Psoas muscle (tissue), 8 donors: ENCODE data around the gene MAU2. TPM values are rescaled to one million over a fixed set of nuclear protein-coding genes. Genes with fewer than 3 reads are reported as not detected.

Source experiments
- ATAC-seq, 4 donors: fragments of 200-7000 bp; cut with Tn5 transposase; one replicate each; pipeline ENCODE4 v1.9.1; 2020; ENCODE audit warnings: moderate library complexity in 3 of 4, mild to moderate bottlenecking in 2 of 4
- DNase-seq, 2 donors: peaks; one replicate each; pipeline ENCODE4 v3.0.0-alpha.2; 2020
- H3K27ac ChIP-seq: fragments of 200-600 bp; one replicate; pipeline ENCODE4 v1.8.0; 2022
- H3K27me3 ChIP-seq, 3 donors: fragments of 200-600 bp in 1 of 3; one replicate each; pipeline versions ENCODE4 v1.6.1 to v1.8.0; 2013 to 2022; ENCODE audit warnings: low read length in 2 of 3, mild to moderate bottlenecking in 2 of 3, moderate library complexity in 1 of 3; ENCODE audit not compliant: insufficient read depth in 3 of 3
- H3K36me3 ChIP-seq, 2 donors: fragments of 200-600 bp in 1 of 2; one replicate each; pipeline versions ENCODE4 v1.6.1 to v1.8.0; 2013 to 2022; ENCODE audit warnings: low read depth in 1 of 2, mild to moderate bottlenecking in 1 of 2, moderate library complexity in 1 of 2; ENCODE audit not compliant: insufficient read depth in 1 of 2
- H3K4me1 ChIP-seq: fragments of 200-600 bp; one replicate; pipeline ENCODE4 v1.8.0; 2022
- H3K4me3 ChIP-seq: fragments of 200-600 bp; one replicate; pipeline ENCODE4 v1.8.0; 2022; ENCODE audit warnings: mild to moderate bottlenecking
- H3K9me3 ChIP-seq: fragments of 200-600 bp; one replicate; pipeline ENCODE4 v1.8.0; 2022
- WGBS, 3 donors: extraction: QIAGEN DNeasy Blood & Tissue Kit; methylation state at CpG; one replicate each; pipeline versions ENCODE4 v1.1.6 to v1.1.7; 2013; 5-methylcytosine and 5-hydroxymethylcytosine counted together
- intact Hi-C, 2 donors: fragments of 100-400 bp; cut with DNase I; formaldehyde crosslinking; loops; one replicate each; pipeline versions ENCODE4 v1.11.0 to v1.14.2; 2022
- polyA plus RNA-seq, 3 donors: library from polyadenylated mRNA; stranded (reverse); fragments of 200-250 nt; gene quantifications; one replicate each; pipeline ENCODE4 v1.2.3, GENCODE V29; 2013
- total RNA-seq, 4 donors: library from RNA; stranded (reverse); fragmentation: NEBNext Ultra II Directional in 2 of 4; extraction: Animal tissue kit (Norgen Biotek cat#: 25700) in 2 of 4; gene quantifications; one replicate each; pipeline versions ENCODE4 v1.2.1 to v1.2.4, GENCODE V29; 2021 to 2023
- TF ChIP-seq, protein P1 (sequence below): fragments of 200-600 bp; IDR thresholded peaks from one replicate; pipeline ENCODE4 v1.8.0; 2022; ENCODE audit warnings: antibody characterized with exemption
- donor health status: healthy with polysubstance abuse.
- donor health status: DM: no; HTN: no; CAD: no; lungs with moderate emphysema.
- donor health status: Bipolar disorder and iron deficiency.
- donor health status: healthy.
- donor health status: DM: yes; HTN: yes; CAD: no.
- donor health status: DM: no; HTN: no; CAD: no.
- donor health status: DM: no; HTN: no; CAD: no.
- donor health status: DM: yes; HTN: yes; CAD: no.

MAU2 gene
- total and polyA plus RNA-seq, 7 donors: 12.3 to 55.1 (median 26.2) TPM

- 1 to 2% (median 1%) methylated on average over 33 to 34 of the region's 34 CpGs for WGBS, 3 donors
- Histone ChIP-seq H3K4me3 (peak overlapping the region; percentile 93), H3K4me1 (peaks cover 50% of the 10 kb centered on the region), H3K27me3 (no peaks in the 10 kb centered on the region), H3K27ac (peak overlapping the region; percentile 95), H3K36me3 (peaks cover 0 to 30% of the 10 kb centered on the region in 2 donors), H3K9me3 (no peaks in the 10 kb centered on the region)
- TF ChIP-seq, protein P1, sequence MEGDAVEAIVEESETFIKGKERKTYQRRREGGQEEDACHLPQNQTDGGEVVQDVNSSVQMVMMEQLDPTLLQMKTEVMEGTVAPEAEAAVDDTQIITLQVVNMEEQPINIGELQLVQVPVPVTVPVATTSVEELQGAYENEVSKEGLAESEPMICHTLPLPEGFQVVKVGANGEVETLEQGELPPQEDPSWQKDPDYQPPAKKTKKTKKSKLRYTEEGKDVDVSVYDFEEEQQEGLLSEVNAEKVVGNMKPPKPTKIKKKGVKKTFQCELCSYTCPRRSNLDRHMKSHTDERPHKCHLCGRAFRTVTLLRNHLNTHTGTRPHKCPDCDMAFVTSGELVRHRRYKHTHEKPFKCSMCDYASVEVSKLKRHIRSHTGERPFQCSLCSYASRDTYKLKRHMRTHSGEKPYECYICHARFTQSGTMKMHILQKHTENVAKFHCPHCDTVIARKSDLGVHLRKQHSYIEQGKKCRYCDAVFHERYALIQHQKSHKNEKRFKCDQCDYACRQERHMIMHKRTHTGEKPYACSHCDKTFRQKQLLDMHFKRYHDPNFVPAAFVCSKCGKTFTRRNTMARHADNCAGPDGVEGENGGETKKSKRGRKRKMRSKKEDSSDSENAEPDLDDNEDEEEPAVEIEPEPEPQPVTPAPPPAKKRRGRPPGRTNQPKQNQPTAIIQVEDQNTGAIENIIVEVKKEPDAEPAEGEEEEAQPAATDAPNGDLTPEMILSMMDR: no peak
- no peak for DNase-seq
- intact Hi-C loops: loop anchor here (2.0 to 5.0 kb wide), 2 partner anchors 128 to 129 kb away; partner anchors contain the start of genes BORCS8 (in 2 of the 2) and RFXANK (in 2 of the 2)
- ATAC-seq: no peak
These were observed 530 bp downstream of the MAU2 start for GRCh38 chr19:19321141-19321577.

- H3K27ac ChIP-seq: peak overlapping the region; percentile 95
- intact Hi-C loops: loop anchor here in 1 of 2 donors (5.0 kb wide), 1 partner anchor 132 kb away; the partner anchor contains the start of genes BORCS8 and RFXANK
- no peaks in the 10 kb centered on the region for H3K9me3 ChIP-seq
- no peaks in the 10 kb centered on the region for H3K27me3 ChIP-seq
- ATAC-seq (peak; percentile 52 to 79 (median 76)), DNase-seq (no peak)
- peaks cover 0 to 51% of the 10 kb centered on the region in 2 donors for H3K36me3 ChIP-seq
- H3K4me1 ChIP-seq: peaks cover 45% of the 10 kb centered on the region
- peak overlapping the region; percentile 1 for H3K4me3 ChIP-seq
- TF ChIP-seq, protein P1: no peak
- 39 to 61% (median 47%) methylated on average over 7 of the region's 7 CpGs for WGBS, 3 donors
These were observed 3.6 kb downstream of the MAU2 start for GRCh38 chr19:19324059-19324770.

GRCh38 chr19:19327672-19328071 is 7.0 kb downstream of the MAU2 start:
- TF ChIP-seq, protein P1: no peak
- Histone ChIP-seq H3K9me3 (no peaks in the 10 kb centered on the region), H3K4me1 (peaks cover 31% of the 10 kb centered on the region), H3K27me3 (no peaks in the 10 kb centered on the region), H3K27ac (no peak overlapping the region), H3K36me3 (peaks cover 0 to 85% of the 10 kb centered on the region in 2 donors), H3K4me3 (no peak overlapping the region)
- intact Hi-C loops: no loop called here
- no peak for DNase-seq
- WGBS, 3 donors: 91 to 97% (median 95%) methylated on average over 8 of the region's 8 CpGs
- ATAC-seq: no peak

DNA sequence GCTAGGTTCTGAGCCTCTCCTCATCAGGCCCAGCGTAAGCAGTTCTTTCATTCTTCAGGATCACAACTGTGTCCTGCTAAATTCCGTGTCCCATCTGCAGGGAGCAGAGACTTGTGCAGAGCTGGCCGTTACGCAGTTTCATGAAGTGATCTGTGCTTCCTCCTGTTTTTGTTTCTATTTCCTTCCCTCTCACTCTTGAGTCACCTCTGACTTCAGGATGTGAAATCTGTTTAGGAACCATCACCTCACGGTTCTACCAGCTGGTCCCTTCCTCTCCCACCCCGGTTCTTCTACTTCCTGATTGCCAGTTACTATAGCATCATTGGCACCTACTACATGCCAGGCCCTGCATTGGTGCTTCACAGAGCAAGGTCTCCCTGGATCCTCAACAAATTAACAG is 8.5 kb downstream of the MAU2 start:
- no peak for ATAC-seq
- DNase-seq: no peak
- no peaks in the 10 kb centered on the region for H3K9me3 ChIP-seq
- no peak overlapping the region for H3K4me3 ChIP-seq
- peaks cover 17% of the 10 kb centered on the region for H3K4me1 ChIP-seq
- no peak overlapping the region for H3K27ac ChIP-seq
- no peaks in the 10 kb centered on the region for H3K27me3 ChIP-seq
- WGBS, 3 donors: 54 to 67% (median 59%) methylated on average over 6 of the region's 6 CpGs
- H3K36me3 ChIP-seq: peaks cover 0 to 88% of the 10 kb centered on the region in 2 donors
- intact Hi-C loops: no loop called here
- TF ChIP-seq, protein P1: no peak
